Measurements from ENCODE around the gene TMEM200C. TPM values are rescaled to one million over a fixed set of nuclear protein-coding genes. Genes with fewer than 3 reads are reported as not detected.

TMEM200C gene
- total and polyA plus RNA-seq, 8 donors: 0.79 to 4.9 (median 2.1) TPM

DNA sequence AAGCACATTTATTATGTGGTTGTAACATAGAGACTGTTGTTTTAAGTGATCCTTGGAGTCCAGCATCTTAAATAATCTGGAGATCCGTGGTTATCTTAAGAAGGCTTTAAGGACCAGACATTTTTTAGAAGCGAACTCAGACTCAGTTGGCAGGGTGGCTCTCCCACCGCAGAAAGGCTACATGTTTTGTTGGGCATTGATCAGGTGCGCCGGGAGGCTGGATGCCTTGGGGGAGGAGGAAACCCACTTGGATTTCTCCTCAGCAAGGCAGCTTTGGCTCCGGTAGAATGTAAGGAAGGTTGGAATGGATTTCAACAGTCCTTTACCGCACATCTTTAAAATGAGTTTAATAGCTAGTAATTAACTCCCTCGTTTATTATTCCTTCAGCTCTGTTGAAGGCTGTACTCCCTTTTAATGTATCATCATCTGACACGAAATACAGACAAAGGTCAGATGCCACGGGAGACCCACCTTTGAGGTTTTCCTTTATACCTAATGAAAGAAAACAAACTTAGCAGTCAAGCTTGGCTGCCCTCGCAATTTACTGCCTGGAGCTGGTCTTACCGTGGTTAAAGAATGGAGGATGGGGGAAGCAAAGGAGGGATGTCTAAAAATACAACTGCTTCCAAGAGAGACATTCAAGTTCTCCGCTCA, 1.2 kb downstream of the TMEM200C start:
- H3K36me3 ChIP-seq: no peaks in the 10 kb centered on the region
- intact Hi-C loops (cut with DNase I): no loop called here
- H3K4me3 ChIP-seq: peak overlapping the region; percentile 34 to 37
- H3K9me3 ChIP-seq: no peaks in the 10 kb centered on the region
- ATAC-seq (no peak), DNase-seq (no peak)
- H3K27me3 ChIP-seq: peaks cover 60 to 95% of the 10 kb centered on the region in 2 donors
- no peak overlapping the region for H3K27ac ChIP-seq
- TF ChIP-seq, protein P1, sequence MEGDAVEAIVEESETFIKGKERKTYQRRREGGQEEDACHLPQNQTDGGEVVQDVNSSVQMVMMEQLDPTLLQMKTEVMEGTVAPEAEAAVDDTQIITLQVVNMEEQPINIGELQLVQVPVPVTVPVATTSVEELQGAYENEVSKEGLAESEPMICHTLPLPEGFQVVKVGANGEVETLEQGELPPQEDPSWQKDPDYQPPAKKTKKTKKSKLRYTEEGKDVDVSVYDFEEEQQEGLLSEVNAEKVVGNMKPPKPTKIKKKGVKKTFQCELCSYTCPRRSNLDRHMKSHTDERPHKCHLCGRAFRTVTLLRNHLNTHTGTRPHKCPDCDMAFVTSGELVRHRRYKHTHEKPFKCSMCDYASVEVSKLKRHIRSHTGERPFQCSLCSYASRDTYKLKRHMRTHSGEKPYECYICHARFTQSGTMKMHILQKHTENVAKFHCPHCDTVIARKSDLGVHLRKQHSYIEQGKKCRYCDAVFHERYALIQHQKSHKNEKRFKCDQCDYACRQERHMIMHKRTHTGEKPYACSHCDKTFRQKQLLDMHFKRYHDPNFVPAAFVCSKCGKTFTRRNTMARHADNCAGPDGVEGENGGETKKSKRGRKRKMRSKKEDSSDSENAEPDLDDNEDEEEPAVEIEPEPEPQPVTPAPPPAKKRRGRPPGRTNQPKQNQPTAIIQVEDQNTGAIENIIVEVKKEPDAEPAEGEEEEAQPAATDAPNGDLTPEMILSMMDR (IDR thresholded peaks at IDR 0.05): no peak
- H3K4me1 ChIP-seq: peaks cover 4 to 28% of the 10 kb centered on the region in 2 donors

DNA sequence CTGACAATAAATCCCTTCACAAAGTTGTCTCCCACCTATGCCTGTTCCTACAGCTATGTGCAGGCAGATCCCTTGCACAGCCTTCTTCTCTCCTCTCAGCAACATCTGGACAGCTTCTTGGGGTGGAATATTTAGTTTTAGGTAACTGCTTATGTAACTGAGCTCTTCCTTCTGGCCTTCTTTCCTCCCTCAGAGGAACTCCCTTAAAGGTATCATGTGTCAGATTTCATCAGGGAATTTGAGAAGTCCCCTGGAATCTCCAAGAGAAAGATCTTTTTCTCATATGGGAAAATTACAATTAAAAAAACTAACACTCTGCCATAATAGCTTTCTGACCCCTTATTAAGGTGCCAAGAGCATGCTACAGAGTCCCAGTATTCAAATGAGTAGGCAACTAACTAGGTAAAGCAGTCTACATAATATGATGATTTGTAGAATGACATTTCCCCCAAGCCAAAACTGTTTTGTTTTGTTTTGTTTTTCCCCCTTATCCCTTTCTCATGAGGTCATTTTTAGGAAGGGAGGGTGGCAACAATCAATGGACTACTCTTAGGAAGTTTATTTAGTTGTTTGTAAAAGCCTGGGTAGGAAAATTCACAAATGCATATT, 2.4 kb downstream of the TMEM200C start:
- no peak overlapping the region for H3K27ac ChIP-seq

DNA sequence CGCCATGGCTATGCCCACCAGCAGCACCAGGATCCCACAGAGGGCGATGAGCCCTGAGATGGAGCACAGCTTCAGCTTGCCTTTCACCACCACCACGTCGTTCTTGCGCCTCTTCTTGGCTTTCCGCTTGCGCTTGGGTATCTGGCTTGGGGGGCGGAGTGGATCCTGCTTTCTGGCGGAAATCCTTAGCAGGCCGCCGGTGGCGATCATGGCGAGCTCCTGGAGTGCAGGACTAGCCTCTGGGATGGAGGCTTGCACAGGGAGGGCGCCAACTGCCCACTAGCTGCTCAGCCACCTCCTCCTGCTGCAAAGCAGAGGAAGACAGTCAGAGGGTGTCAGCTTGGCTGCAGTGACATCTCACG, 3.5 kb downstream of the TMEM200C start:
- DNase-seq (peak in 1 of 4 donors; percentile 53), ATAC-seq (no peak)
- Histone ChIP-seq H3K4me1 (peaks cover 4 to 28% of the 10 kb centered on the region in 2 donors), H3K27ac (no peak overlapping the region), H3K36me3 (no peaks in the 10 kb centered on the region), H3K9me3 (no peaks in the 10 kb centered on the region), H3K4me3 (no peak overlapping the region), H3K27me3 (peaks cover 55 to 99% of the 10 kb centered on the region in 2 donors)
- intact Hi-C loops (cut with DNase I): no loop called here
- TF ChIP-seq, protein P1 (IDR thresholded peaks at IDR 0.05): no peak

More for the DNA sequence above, 2.4 kb downstream of the TMEM200C start:
- Histone ChIP-seq H3K27me3 (peaks cover 60 to 100% of the 10 kb centered on the region in 2 donors), H3K4me1 (peaks cover 4 to 28% of the 10 kb centered on the region in 2 donors), H3K4me3 (no peak overlapping the region), H3K36me3 (no peaks in the 10 kb centered on the region), H3K9me3 (no peaks in the 10 kb centered on the region)
- DNase-seq: no peak
- TF ChIP-seq, protein P1 (IDR thresholded peaks at IDR 0.05): no peak
- intact Hi-C loops (cut with DNase I): no loop called here
- no peak for ATAC-seq

DNA sequence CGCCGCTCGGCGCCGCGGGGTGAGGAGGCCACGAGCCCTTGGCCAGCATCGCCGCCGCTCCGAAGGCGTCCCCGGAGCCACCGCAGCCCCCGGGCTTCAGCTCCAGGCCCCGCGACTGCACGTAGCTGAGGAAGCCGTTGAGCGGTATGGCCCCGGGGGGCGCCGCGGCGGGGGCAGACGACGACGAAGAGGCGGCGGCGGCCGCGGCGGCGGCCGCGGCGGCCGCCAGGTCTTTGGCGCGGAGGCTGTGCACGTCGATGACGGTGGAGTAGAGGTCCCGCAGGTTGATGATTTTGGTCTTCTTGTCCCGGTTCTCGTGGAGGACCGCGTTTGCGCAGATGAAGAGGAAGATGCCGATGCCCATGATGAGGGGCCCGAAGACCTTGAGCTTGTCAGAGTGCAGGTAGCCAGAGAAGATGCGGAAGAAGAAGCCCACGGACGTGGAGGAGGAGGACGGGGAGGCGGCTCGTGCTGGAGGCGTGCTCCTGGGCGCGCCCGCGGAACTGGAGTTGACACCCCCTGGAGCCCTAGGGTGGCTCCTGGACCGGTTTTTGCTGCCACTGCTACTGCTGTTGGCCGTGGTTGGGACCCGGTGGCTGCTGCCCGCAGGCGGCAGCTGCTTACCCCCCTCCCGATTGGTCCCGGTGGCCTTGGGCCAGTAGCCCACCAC, 4.0 kb downstream of the TMEM200C start:
- intact Hi-C loops (cut with DNase I): no loop called here
- DNase-seq: peak in 1 of 4 donors; percentile 65
- peaks cover 53 to 97% of the 10 kb centered on the region in 2 donors for H3K27me3 ChIP-seq

More for the DNA sequence above, 4.0 kb downstream of the TMEM200C start:
- Histone ChIP-seq H3K36me3 (no peaks in the 10 kb centered on the region), H3K27ac (no peak overlapping the region), H3K4me3 (peak overlapping the region in 1 of 2 donors; percentile 38), H3K9me3 (no peaks in the 10 kb centered on the region), H3K4me1 (peaks cover 4 to 28% of the 10 kb centered on the region in 2 donors)
- ATAC-seq: no peak
- TF ChIP-seq, protein P1 (IDR thresholded peaks at IDR 0.05): no peak
